K562 (cell line): ENCODE measurements around the gene ADAMTSL3.

Experiments used
- EP300 ChIP-seq: IDR thresholded peaks from 2 replicates; pipeline ENCODE4 v1.6.1; 2012; ENCODE audit warnings: low read length, improper control_type of control experiment
- GATAD2A ChIP-seq: fragments of 450-650 bp; IDR thresholded peaks from 2 replicates; pipeline ENCODE4 v1.6.1; 2017
- GATAD2B ChIP-seq: fragments of 450-650 bp; IDR thresholded peaks from 2 replicates; pipeline ENCODE4 v1.6.1; 2017; ENCODE audit warnings: mild to moderate bottlenecking, borderline replicate concordance
- MTA2 ChIP-seq: fragments of 450-650 bp; IDR thresholded peaks from 2 replicates; pipeline ENCODE4 v1.6.1; 2016; ENCODE audit warnings: low read depth
- NCOA1 ChIP-seq: fragments of 450-650 bp; IDR thresholded peaks from 2 replicates; pipeline ENCODE4 v1.6.1; 2016; ENCODE audit warnings: low read depth
- NFE2 ChIP-seq: IDR thresholded peaks from 2 replicates; pipeline ENCODE4 v1.6.1; 2014; ENCODE audit warnings: antibody characterized with exemption, low read depth
- RBM34 ChIP-seq: fragments of 200-400 bp; formaldehyde crosslinking; IDR thresholded peaks from 2 replicates; pipeline ENCODE4 v1.6.1; 2018; ENCODE audit warnings: low read length, borderline replicate concordance; ENCODE audit not compliant: insufficient read depth
- SIN3A ChIP-seq, 2 experiments: fragments of 150-350 bp in 1 of 2; IDR thresholded peaks; 2 replicates each; pipeline ENCODE4 v1.6.1; 2011 to 2016; ENCODE audit warnings: borderline replicate concordance in 2 of 2, low read depth in 2 of 2, low read length in 2 of 2, mild to moderate bottlenecking in 2 of 2, moderate library complexity in 2 of 2; ENCODE audit not compliant: control insufficient read depth in 1 of 2
- SUPT5H ChIP-seq: fragments of 450-650 bp; IDR thresholded peaks from 2 replicates; pipeline ENCODE4 v1.6.1; 2016
- ZNF707 ChIP-seq: fragments of 250-450 bp; sonication (Bioruptor Pico); conservative IDR thresholded peaks from 2 replicates; pipeline ENCODE4 v1.8.0; 2022; ENCODE audit warnings: inconsistent platforms, mild to moderate bottlenecking, moderate library complexity
- ZNF717 ChIP-seq: fragments of 250-450 bp; sonication (Bioruptor Pico); IDR thresholded peaks from 2 replicates; pipeline ENCODE4 v1.5.0; 2021
- TF ChIP-seq, protein P1 (sequence below): fragments of 450-650 bp; IDR thresholded peaks from 2 replicates; pipeline ENCODE4 v1.6.1; 2018; ENCODE audit warnings: mild to moderate bottlenecking, low read depth; ENCODE audit not compliant: partially characterized antibody
- TF ChIP-seq, protein P2 (sequence below), 3 experiments: IDR thresholded peaks in 2 of 3; conservative IDR thresholded peaks in 1 of 3; 2 replicates each; pipeline ENCODE4 v1.5.1; 2011 to 2012; ENCODE audit warnings: low read length in 3 of 3, mild to moderate bottlenecking in 3 of 3, control low read depth in 2 of 3, improper control_type of control experiment in 1 of 3, inconsistent platforms in 1 of 3, low read depth in 1 of 3, mixed read lengths in 1 of 3, moderate library complexity in 1 of 3; ENCODE audit not compliant: insufficient read depth in 2 of 3

DNA sequence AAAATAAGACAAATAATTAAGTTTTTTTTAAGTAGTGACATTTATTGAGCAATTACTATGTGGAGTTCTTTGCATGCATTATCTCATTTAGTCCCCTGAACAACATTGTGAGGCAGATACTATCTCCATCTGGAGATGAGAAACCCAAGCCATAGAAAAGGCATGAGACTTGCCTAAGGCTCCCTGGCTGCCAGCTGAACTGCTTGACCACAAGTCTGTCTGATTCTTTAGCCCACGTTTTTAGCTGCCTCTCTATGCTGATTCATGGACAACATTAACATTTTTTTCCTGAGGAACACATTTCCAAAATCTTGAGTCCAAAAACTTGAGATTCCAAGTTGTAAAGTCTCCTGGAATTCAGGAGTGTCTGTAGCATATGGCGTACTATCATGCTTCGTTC, 318.1 kb downstream of the ADAMTSL3 start:
- TF ChIP-seq, protein P1, sequence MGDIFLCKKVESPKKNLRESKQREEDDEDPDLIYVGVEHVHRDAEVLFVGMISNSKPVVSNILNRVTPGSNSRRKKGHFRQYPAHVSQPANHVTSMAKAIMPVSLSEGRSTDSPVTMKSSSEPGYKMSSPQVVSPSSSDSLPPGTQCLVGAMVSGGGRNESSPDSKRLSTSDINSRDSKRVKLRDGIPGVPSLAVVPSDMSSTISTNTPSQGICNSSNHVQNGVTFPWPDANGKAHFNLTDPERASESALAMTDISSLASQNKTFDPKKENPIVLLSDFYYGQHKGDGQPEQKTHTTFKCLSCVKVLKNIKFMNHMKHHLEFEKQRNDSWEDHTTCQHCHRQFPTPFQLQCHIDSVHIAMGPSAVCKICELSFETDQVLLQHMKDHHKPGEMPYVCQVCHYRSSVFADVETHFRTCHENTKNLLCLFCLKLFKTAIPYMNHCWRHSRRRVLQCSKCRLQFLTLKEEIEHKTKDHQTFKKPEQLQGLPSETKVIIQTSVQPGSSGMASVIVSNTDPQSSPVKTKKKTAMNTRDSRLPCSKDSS, result no peak
- TF ChIP-seq MTA2 (no peak), ZNF717 (no peak), ZNF707 (no peak), GATAD2A (no peak), GATAD2B (no peak), RBM34 (no peak), NCOA1 (no peak), SIN3A (IDR thresholded peaks at IDR 0.05; ENCODE audit: borderline replicate concordance in 2 of 2, control insufficient read depth in 1 of 2, low read depth in 2 of 2, low read length in 2 of 2) (no peak), SUPT5H (no peak), EP300 (no peak), NFE2 (no peak)
- TF ChIP-seq, protein P2, sequence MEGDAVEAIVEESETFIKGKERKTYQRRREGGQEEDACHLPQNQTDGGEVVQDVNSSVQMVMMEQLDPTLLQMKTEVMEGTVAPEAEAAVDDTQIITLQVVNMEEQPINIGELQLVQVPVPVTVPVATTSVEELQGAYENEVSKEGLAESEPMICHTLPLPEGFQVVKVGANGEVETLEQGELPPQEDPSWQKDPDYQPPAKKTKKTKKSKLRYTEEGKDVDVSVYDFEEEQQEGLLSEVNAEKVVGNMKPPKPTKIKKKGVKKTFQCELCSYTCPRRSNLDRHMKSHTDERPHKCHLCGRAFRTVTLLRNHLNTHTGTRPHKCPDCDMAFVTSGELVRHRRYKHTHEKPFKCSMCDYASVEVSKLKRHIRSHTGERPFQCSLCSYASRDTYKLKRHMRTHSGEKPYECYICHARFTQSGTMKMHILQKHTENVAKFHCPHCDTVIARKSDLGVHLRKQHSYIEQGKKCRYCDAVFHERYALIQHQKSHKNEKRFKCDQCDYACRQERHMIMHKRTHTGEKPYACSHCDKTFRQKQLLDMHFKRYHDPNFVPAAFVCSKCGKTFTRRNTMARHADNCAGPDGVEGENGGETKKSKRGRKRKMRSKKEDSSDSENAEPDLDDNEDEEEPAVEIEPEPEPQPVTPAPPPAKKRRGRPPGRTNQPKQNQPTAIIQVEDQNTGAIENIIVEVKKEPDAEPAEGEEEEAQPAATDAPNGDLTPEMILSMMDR (IDR thresholded peaks at IDR 0.05 in 2 of 3, conservative IDR thresholded peaks at IDR 0.05 in 1 of 3; ENCODE audit: insufficient read depth in 2 of 3, low read depth in 1 of 3, low read length in 3 of 3), result no peak
